Tibial nerve (tissue), 4 donors: Measurements from ENCODE around the gene CCDC88C. TPM values are rescaled to one million over a fixed set of nuclear protein-coding genes. Genes with fewer than 3 reads are reported as not detected.

ENCODE experiments used
- DNase-seq, 2 donors: peaks; one replicate each; pipeline ENCODE4 v3.0.0-alpha.2; 2019; ENCODE audit warnings: low spot score in 2 of 2
- H3K27ac ChIP-seq, 4 donors: fragments of 200-600 bp; sonication (generic) in 3 of 4; one replicate each; pipeline ENCODE4 v1.5.1; 2017 to 2019; ENCODE audit warnings: mild to moderate bottlenecking in 1 of 4
- H3K27me3 ChIP-seq, 2 donors: fragments of 200-600 bp; sonication (generic) in 1 of 2; one replicate each; pipeline versions ENCODE4 v1.5.1 to v1.6.0; 2017 to 2019
- H3K36me3 ChIP-seq, 3 donors: fragments of 200-600 bp; sonication (generic); one replicate each; pipeline ENCODE4 v1.5.1; 2018 to 2019
- H3K4me1 ChIP-seq, 4 donors: fragments of 200-600 bp; sonication (generic) in 3 of 4; one replicate each; pipeline ENCODE4 v1.5.1; 2017 to 2019
- H3K4me3 ChIP-seq, 4 donors: fragments of 200-600 bp; sonication (generic) in 3 of 4; one replicate each; pipeline ENCODE4 v1.5.1; 2017 to 2019; ENCODE audit warnings: mild to moderate bottlenecking in 1 of 4, moderate library complexity in 1 of 4
- H3K9me3 ChIP-seq, 4 donors: fragments of 200-600 bp; sonication (generic) in 3 of 4; one replicate each; pipeline ENCODE4 v1.5.1; 2017 to 2019
- EP300 ChIP-seq, 2 donors: sonication (generic); formaldehyde crosslinking; IDR thresholded peaks; one replicate each; pipeline ENCODE4 v1.6.1; 2017; ENCODE audit warnings: antibody characterized with exemption in 2 of 2, mild to moderate bottlenecking in 1 of 2
- POLR2A ChIP-seq, 2 donors: fragments of 450-650 bp; IDR thresholded peaks; one replicate each; pipeline ENCODE4 v1.6.1; 2017; ENCODE audit warnings: antibody characterized with exemption in 2 of 2, mild to moderate bottlenecking in 2 of 2, moderate library complexity in 2 of 2
- WGBS, 2 donors: methylation state at CpG; one replicate each; pipeline ENCODE4 v1.1.5; 2018; 5-methylcytosine and 5-hydroxymethylcytosine counted together
- total RNA-seq, 4 donors: library from RNA; depleted of rRNA; stranded (reverse); fragments of >200 nt; gene quantifications; one replicate each; pipeline ENCODE4 v1.1.0, GENCODE V29; 2016
- TF ChIP-seq, protein P1 (sequence below), 5 experiments: fragments of 200-600 bp in 3 of 5; fragments of 450-650 bp in 2 of 5; sonication (generic) in 3 of 5; IDR thresholded peaks; one replicate each; pipeline ENCODE4 v1.5.1; 2016 to 2019; ENCODE audit warnings: antibody characterized with exemption in 5 of 5, mild to moderate bottlenecking in 3 of 5, moderate library complexity in 2 of 5

CCDC88C gene
- total RNA-seq, 4 donors from 2014 or later = 3.6 to 12.6 (median 6.8) TPM

DNA sequence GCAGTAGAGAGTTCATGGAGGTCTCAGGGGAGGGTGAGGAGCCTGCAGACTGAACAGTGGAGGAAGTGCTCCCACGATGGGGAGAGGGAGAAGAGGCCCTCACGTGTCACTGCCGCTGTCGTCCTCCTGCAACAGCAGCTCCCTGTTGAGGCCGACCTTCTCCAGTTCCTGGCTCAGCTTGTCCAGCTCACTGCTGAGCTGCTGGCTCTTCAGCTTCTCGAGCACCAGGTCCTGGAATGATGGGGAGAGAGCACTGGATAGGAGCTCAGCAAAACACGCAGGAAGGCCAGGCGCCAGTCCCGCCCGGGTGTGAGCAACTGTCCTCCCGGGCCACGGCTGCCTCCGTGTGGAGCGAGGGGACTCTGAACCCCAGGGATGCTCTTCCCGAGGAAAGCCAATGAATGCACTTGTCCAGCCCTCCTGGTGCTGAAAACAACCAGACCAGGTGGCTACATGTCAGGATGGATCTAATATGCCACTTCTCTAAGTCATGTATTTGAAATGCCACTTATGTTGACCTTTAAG is 107.8 kb downstream of the CCDC88C start:
- Histone ChIP-seq H3K9me3 (peaks cover 0 to 9% (median 0%) of the 10 kb centered on the region in 4 donors), H3K27ac (no peak overlapping the region), H3K4me3 (no peak overlapping the region), H3K36me3 (peaks cover 0 to 6% (median 3%) of the 10 kb centered on the region in 3 donors), H3K4me1 (no peaks in the 10 kb centered on the region), H3K27me3 (peaks cover 0 to 5% of the 10 kb centered on the region in 2 donors)
- no peak for DNase-seq
- WGBS, 2 donors = 74 to 88% methylated on average over 9 to 15 of the region's 15 CpGs
- TF ChIP-seq EP300 (IDR thresholded peaks at IDR 0.05) (no peak), POLR2A (IDR thresholded peaks at IDR 0.05) (no peak)
- TF ChIP-seq, protein P1, sequence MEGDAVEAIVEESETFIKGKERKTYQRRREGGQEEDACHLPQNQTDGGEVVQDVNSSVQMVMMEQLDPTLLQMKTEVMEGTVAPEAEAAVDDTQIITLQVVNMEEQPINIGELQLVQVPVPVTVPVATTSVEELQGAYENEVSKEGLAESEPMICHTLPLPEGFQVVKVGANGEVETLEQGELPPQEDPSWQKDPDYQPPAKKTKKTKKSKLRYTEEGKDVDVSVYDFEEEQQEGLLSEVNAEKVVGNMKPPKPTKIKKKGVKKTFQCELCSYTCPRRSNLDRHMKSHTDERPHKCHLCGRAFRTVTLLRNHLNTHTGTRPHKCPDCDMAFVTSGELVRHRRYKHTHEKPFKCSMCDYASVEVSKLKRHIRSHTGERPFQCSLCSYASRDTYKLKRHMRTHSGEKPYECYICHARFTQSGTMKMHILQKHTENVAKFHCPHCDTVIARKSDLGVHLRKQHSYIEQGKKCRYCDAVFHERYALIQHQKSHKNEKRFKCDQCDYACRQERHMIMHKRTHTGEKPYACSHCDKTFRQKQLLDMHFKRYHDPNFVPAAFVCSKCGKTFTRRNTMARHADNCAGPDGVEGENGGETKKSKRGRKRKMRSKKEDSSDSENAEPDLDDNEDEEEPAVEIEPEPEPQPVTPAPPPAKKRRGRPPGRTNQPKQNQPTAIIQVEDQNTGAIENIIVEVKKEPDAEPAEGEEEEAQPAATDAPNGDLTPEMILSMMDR (IDR thresholded peaks at IDR 0.05) = no peak

GRCh38 chr14:91308337-91308736 is 109.3 kb downstream of the CCDC88C start:
- Histone ChIP-seq H3K4me1 (no peaks in the 10 kb centered on the region), H3K9me3 (peaks cover 0 to 2% (median 0%) of the 10 kb centered on the region in 4 donors), H3K4me3 (no peak overlapping the region), H3K27me3 (peaks cover 0 to 12% of the 10 kb centered on the region in 2 donors), H3K36me3 (peaks cover 0 to 2% (median 2%) of the 10 kb centered on the region in 3 donors), H3K27ac (no peak overlapping the region)
- no peak for DNase-seq
- TF ChIP-seq EP300 (IDR thresholded peaks at IDR 0.05) (no peak), POLR2A (IDR thresholded peaks at IDR 0.05) (no peak)
- TF ChIP-seq, protein P1 (IDR thresholded peaks at IDR 0.05) = no peak
- WGBS, 2 donors = 89 to 91% methylated on average over 8 of the region's 8 CpGs

GRCh38 chr14:91307652-91308051 is 110.0 kb downstream of the CCDC88C start:
- H3K4me1 ChIP-seq = no peaks in the 10 kb centered on the region
- H3K4me3 ChIP-seq = no peak overlapping the region
- no peaks in the 10 kb centered on the region for H3K9me3 ChIP-seq
- TF ChIP-seq EP300 (IDR thresholded peaks at IDR 0.05) (no peak), POLR2A (IDR thresholded peaks at IDR 0.05) (no peak)
- TF ChIP-seq, protein P1 (IDR thresholded peaks at IDR 0.05) = no peak
- peaks cover 0 to 16% of the 10 kb centered on the region in 2 donors for H3K27me3 ChIP-seq
- 86 to 94% methylated on average over 6 to 7 of the region's 7 CpGs for WGBS, 2 donors
- H3K27ac ChIP-seq = no peak overlapping the region
- no peaks in the 10 kb centered on the region for H3K36me3 ChIP-seq
- DNase-seq = no peak

DNA sequence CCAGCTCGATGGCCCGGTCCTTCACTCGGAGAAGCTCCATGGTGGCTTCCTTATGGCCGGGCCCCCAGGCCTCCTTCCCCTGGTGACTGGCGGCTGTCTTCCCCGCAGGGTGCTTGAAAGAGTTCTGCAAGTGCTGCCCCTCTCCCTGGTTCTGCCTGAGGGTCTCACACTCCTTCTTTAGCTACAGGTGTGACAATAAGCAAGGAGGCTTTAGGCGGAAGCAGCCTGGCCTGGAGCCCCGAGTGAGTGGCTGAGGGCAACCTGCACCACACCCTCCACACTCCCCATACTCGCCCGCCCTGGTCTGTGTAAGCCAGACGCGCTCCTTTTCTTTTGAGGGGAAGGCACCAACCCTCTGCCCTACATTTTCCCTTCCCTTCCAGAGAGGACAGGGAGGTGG is 110.6 kb downstream of the CCDC88C start:
- no peaks in the 10 kb centered on the region for H3K36me3 ChIP-seq
- H3K27me3 ChIP-seq = peaks cover 0 to 16% of the 10 kb centered on the region in 2 donors
- no peak for DNase-seq
- 85 to 90% methylated on average over 12 of the region's 12 CpGs for WGBS, 2 donors
- no peak overlapping the region for H3K27ac ChIP-seq
- no peaks in the 10 kb centered on the region for H3K4me1 ChIP-seq
- H3K9me3 ChIP-seq = no peaks in the 10 kb centered on the region
- H3K4me3 ChIP-seq = no peak overlapping the region
- TF ChIP-seq, protein P1 (IDR thresholded peaks at IDR 0.05) = no peak
- no peak for TF ChIP-seq EP300 (IDR thresholded peaks at IDR 0.05)
- no peak for TF ChIP-seq POLR2A (IDR thresholded peaks at IDR 0.05)

DNA sequence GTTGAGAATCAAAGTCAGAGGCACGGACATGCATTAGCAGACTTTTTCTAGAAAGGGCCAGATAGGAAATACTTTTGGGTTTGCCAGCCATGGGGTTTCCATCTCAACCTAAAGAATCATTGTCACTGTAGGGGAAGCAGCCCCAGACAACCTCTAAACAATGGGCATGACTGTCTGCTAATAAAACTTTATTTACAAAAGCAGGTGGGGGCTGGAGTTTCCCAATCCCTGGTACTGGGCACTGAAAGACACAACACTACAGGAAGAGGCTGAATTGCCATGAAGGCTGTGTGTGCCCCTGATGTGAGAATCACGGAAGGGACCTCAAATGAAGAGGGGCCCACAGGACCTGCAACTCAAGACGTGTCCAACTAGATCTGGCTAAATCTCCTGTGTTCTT is 111.1 kb downstream of the CCDC88C start:
- no peaks in the 10 kb centered on the region for H3K9me3 ChIP-seq
- DNase-seq = no peak
- H3K27ac ChIP-seq = no peak overlapping the region
- WGBS, 2 donors = 87 to 88% methylated on average over 3 of the region's 3 CpGs
- no peaks in the 10 kb centered on the region for H3K4me1 ChIP-seq
- no peak overlapping the region for H3K4me3 ChIP-seq
- peaks cover 0 to 16% of the 10 kb centered on the region in 2 donors for H3K27me3 ChIP-seq
- H3K36me3 ChIP-seq = no peaks in the 10 kb centered on the region
- TF ChIP-seq, protein P1 (IDR thresholded peaks at IDR 0.05) = no peak
- TF ChIP-seq POLR2A (IDR thresholded peaks at IDR 0.05) (no peak), EP300 (IDR thresholded peaks at IDR 0.05) (no peak)
